Ramos (cell line): ENCODE measurements around the gene ADK.

Experiments used
- in situ Hi-C: fragments of 300-500 bp; cut with MboI; formaldehyde crosslinking; loops from one replicate; pipeline ENCODE4 v1.14.3; 2022; ENCODE audit warnings: low sequenced_read_pairs; ENCODE audit not compliant: unreplicated experiment

ADK gene

GRCh38 chr10:74634995-74635536, 484.0 kb downstream of the ADK start:
- in situ Hi-C loops: no loop called here

GRCh38 chr10:74635655-74636054, 484.6 kb downstream of the ADK start:
- in situ Hi-C loops: no loop called here

GRCh38 chr10:74637685-74638084, 486.7 kb downstream of the ADK start:
- in situ Hi-C loops: no loop called here

DNA sequence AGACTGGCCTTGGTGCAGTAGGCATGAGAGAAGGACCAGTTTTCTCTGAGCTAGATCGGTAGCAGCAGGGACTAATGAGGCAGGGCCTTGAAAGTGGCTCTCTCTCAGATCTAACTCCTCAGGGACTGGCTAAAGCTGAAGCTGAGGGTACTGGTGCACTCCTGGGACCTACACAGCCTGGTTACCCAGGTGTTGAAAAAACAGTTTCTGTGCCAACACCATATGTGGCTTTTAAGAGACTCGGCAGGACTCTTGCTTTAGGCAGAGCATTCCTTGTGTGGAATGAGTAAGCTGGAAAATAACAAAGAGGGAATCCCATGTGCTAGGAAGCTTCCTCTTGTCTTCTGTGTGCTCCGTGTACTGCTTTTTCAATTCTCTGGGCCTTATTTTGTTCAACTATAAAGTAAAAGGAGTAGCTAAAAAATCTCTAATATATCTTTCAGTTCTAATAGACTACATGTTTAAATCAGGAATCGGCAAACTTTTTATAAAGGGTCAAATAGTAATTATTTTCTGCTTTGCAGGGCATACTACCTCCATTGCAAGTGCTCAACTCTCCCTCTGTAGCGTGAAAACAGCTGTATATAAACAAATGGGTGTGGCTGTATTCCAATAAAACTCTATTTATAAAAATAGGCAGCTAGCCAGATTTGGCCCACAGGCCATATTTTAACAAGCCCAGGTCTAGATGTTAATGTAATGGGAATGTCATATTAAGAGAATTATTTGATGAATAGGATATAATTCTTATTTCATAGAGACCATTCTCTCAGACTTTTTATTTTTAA, 489.3 kb downstream of the ADK start:
- in situ Hi-C loops: no loop called here

DNA sequence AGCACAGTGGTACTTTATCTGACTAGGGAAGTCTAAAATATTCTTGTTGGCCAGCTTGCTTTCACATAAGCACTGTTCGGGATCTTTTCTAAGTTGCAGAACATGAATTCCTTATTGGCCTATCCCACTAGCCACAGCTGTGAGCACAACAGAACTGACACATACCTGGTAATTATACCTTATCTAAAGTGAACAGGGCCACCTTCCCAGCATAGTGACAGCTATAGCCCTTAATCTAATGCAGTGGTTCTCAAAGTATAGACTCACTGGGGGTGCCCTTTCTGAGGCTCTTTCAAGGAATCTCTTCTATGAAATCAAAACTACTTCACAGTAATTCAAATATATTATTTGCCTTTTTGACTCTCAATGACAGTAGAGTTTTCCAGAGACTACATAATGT, 490.6 kb downstream of the ADK start:
- in situ Hi-C loops: no loop called here

- in situ Hi-C loops: no loop called here
Observed at GRCh38 chr10:74642901-74643595, 492.0 kb downstream of the ADK start.

- in situ Hi-C loops: no loop called here
Observed at GRCh38 chr10:74643596-74643975, 492.6 kb downstream of the ADK start.

DNA sequence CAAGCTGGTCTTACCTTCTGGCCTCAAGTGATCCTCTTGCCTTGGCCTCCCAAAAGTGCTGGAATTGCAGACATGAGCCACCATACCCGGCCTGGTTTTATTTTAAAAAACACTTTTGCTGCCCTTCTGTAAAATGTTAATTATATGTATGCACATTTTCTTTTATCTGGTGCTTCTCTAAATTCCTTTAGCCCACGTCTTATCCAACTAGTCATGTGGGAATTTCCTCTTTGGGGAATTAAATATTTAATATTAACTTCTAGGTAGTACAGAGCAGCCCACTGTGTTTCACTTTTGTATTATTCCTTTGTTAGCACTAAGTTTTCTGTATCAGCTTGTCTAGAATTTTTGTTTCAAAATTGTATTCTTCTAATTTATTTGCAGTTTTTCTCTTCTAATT, 493.7 kb downstream of the ADK start:
- in situ Hi-C loops: no loop called here

GRCh38 chr10:74645692-74646091, 494.7 kb downstream of the ADK start:
- in situ Hi-C loops: no loop called here

DNA sequence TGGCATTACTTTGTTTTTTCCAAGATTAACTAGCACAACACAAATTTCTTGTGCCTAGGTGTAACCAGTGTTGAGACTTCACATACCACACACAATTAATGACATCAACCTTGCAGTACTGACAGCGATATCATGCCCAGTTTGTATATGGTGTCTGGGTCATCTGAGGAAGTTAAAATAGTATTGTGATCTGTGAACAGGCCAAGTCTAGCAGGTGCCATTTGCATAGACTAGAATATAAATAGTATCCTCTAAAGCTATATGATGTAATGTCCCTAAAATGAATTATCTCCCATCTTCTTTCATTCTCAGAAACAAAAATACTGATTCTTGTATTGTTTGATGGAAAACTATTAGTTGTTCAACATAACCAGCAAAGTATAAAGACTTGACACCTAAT, 499.6 kb downstream of the ADK start:
- in situ Hi-C loops: no loop called here

- in situ Hi-C loops: no loop called here
Observed at GRCh38 chr10:74651565-74651964, 500.5 kb downstream of the ADK start.

- in situ Hi-C loops: no loop called here
Observed at GRCh38 chr10:74652664-74653063, 501.6 kb downstream of the ADK start.

- in situ Hi-C loops: no loop called here
Observed at GRCh38 chr10:74658511-74658910, 507.5 kb downstream of the ADK start.

- in situ Hi-C loops: no loop called here
Observed at GRCh38 chr10:74662635-74663034, 511.6 kb downstream of the ADK start.

DNA sequence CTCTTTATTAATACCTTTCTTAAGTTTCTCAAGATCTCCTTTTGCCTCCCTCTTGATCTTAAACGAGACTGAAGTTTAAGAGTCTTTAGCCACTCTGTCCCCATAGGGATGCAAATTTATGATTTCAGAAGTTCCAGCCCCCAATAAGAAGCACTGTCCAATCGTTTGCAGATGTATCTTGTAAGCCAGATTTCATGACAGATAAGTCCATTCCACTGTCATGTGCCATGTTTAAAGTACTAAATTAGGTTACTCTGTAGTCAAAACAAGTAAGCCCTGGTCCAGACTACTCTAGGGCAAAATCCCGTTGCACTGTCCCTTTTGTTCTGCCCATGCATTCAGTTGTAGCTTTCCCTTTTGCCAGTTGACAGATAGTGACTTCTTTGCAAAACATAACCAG, 518.2 kb downstream of the ADK start:
- in situ Hi-C loops: no loop called here

- in situ Hi-C loops: no loop called here
Observed at GRCh38 chr10:74671716-74672115, 520.7 kb downstream of the ADK start.

- in situ Hi-C loops: no loop called here
Observed at GRCh38 chr10:74672430-74673165, 521.6 kb downstream of the ADK start.

DNA sequence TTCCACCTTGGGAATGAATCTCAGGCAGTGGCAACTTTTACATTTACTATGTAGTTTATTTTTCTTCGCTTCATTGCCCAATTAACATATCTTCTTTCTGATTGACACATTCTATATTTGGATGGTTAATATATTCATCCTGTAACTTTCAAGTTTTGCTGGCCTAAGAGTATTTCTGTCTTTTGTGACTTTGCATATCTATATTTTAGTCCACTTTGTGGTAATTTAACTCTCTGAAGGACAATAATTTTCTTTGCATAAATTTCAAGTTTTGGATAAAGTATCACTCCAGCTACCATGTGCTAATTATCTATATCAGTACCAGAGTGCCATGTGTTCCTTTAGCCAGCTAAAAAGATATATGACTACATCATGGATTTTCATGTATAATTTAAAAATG, 523.9 kb downstream of the ADK start:
- in situ Hi-C loops: no loop called here

DNA sequence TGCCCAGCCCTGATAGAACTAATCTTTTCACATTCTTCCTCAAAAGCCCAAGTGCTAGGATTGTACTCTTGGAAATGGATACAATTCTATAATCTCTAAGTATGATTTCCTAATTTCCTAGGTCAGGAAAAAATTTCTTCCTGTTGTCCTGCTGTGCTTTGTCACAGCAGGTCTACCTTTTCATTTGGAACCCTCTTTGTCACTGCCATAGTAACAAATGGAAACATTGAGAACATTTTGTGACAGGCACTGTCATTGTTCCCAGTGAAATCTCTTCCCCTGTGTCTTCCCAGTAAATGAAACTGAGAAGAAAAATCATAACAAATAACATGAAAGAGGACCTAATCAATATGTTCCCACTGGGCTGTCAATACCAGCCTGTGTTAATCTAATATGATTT, 524.5 kb downstream of the ADK start:
- in situ Hi-C loops: no loop called here

- in situ Hi-C loops: no loop called here
Observed at GRCh38 chr10:74677951-74678350, 526.9 kb downstream of the ADK start.
